Eye (tissue), 1 donor: Measurements from ENCODE around the gene HOXC5.

Experiments
- DNase-seq: peaks from one replicate; pipeline ENCODE4 v3.0.0-alpha.2; 2015

Gene HOXC5

GRCh38 chr12:54032627-54033100, at the start of gene HOXC5:
HOXC5 (plus strand) TSS chr12:54033050; CDS start chr12:54033123, 73 bp downstream.
- DNase-seq, result peak; percentile 92

DNA sequence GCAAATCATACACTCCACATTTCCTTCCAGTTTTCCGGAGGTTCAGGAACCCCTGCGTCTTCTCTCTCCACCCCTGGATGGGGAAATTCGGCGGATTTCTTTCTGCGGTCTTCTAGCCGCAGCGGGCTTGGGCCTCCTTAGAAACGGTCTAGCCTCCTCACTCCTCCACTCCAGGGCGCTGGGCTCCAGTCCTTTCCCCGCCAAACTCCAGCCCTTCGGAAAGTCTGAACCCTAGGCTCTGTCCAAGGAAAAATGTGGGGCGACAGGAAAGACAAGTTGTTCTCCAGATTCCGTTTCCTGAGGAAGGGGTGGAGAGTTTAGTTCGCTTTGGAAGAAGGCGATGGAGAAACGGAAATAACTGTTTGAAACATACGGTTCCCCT, 49.3 kb upstream of the HOXC5 start:
- peak; percentile 69 for DNase-seq

DNA sequence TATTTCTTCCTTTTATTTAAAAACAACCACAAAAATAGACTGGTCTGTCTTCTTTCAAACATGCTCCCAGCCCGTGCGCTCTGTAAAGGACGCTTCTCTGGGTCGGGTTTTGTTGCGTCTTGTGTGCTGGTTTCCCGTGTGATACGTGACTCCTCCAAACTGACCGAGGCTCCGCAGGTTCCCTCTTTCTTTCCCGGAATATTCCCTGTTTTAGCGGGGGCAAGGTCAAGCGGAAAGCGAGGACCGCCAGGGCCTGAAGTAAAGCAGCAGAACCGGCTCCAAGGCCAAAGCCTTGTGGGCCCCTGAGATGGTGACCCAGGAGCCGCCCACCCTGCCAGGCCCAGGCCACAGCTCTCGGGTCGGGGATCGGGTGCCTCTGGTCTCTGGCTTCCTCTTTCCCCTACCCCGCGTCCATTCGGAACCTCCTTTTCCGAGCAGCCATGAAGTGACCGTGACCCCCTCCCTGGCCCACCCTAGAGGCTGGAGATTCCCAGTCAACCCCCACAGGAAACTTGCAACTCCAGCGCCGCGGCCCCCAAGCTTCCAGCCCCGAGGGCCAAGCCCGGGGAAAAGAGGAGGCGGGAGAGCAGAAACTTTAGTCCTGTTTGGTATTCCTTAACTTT, 48.8 kb upstream of the HOXC5 start:
- DNase-seq, result no peak

DNA sequence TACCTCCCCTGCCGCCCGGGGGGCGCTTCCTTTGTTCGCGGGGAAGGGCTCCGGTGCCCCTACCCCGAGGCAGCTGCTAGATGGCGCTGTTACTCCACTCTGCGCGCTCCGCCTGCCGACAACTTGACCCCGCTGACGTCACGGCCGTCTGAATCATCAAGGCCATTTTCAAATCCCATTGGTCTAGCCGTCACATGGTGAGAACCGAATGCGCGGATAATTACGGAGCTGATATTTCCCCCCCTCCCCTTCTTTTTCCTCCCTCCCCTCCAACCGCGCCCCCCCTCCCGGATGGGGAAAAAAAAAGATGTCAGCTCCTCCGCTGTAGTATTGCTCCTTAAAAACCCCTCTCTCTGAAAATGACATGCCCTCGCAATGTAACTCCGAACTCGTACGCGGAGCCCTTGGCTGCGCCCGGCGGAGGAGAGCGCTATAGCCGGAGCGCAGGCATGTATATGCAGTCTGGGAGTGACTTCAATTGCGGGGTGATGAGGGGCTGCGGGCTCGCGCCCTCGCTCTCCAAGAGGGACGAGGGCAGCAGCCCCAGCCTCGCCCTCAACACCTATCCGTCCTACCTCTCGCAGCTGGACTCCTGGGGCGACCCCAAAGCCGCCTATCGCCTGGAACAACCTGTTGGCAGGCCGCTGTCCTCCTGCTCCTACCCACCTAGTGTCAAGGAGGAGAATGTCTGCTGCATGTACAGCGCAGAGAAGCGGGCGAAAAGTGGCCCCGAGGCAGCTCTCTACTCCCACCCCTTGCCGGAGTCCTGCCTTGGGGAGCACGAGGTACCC, 47.8 kb upstream of the HOXC5 start, which contains the start of gene HOXC10:
TSS of gene HOXC10 (plus strand) at position 246 of the 791 bp plus-strand sequence. CDS start at position 360, 114 bp downstream.
- DNase-seq, result peak; percentile 95

GRCh38 chr12:53985692-53985993, 47.2 kb upstream of the HOXC5 start:
- DNase-seq, result no peak

GRCh38 chr12:53985994-53986685, 46.7 kb upstream of the HOXC5 start:
- DNase-seq, result no peak

DNA sequence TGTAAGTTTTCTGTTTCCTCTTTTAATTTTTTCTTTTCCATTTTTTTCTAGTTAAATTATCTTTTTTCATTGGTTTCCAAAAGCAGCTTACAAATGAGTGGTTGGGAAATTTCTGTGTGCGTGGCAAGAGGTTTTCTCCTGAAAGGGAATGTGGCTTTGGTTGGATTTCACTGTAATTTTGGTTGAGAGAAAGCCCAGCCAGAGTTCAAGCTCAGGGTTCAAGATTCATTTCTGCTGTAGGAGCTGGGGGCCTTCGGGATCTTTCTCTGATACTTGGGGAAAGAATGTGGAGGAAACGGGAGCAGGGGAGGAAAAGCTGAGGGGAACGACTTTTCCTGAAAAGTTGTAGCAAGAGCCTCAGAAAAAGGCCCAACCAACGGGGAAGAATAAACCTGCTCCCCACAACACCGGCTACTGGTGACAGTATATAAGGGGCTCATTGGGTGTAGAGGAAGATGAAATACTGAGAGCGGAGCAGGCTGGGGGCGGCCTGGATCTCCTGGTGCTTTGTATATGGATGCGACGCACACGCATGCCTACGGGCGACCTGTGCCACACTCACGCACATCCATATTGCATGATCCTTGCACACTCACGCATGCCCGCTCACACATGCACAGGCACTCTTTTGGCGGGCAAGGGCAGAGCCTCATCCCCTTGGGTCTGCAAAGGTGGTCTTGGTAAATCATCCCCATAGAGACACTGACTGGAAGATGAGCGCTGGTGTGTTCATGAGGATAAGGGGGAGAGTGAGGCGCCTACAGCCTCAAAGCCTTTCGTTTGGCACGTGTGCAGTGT, 46.0 kb upstream of the HOXC5 start:
- DNase-seq, result no peak

- no peak for DNase-seq
Observed at GRCh38 chr12:53987787-53988230, 45.0 kb upstream of the HOXC5 start.

GRCh38 chr12:53988541-53989226, 44.2 kb upstream of the HOXC5 start:
- no peak for DNase-seq

DNA sequence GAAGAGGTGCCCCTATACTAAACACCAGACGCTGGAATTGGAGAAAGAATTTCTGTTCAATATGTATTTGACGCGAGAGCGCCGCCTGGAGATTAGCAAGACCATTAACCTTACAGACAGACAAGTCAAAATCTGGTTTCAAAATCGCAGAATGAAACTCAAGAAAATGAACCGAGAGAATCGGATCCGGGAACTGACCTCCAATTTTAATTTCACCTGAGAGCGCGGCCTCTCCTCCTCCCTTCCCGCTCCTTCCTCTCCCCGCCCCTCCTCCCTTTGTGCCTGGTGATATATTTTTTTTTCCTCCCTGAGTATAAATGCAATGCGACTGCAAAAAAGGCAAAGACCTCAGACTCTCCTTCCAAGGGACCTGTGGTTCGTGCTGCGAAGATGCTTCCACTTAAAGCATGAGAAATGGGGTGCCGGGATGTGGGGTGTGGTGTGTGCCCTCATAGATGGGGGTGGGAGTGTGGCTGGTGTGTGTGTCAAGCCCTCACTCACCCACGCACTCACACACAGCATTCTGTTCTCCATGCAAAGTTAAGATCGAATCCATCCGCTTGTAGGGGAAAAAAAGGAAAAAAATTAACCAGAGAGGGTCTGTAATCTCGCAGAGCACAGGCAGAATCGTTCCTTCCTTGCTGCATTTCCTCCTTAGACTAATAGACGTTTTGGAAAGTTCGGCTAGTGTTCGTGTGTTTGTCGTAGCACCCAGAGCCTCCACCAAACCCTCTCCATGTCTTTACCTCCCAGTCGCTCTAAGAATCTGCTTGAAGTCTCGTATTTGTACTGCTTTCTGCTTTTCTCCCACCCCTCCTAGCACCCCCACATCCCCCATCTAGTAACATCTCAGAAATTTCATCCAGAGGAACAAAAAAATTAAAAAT, 43.4 kb upstream of the HOXC5 start:
- no peak for DNase-seq

- DNase-seq, result no peak
Observed at GRCh38 chr12:53990311-53991076, 42.4 kb upstream of the HOXC5 start.

DNA sequence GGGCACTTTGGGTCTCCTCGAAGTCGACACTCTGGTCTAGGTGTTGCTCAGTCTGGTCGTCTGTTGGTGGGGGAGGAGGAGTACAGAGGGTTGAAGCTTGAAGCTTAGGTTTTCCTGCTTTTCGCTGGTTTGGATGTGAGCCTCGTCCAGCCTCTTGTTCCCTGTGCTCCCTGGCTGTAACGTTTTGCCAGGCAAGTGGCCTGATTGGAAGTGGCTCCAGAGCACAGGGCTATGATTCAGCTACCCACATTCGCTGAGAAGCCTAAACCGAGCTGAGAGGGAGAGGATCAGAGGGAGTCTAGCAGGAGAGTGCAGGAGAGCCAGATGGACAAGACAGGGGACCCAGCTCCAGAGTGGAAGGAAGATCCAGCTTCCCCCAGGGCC, 41.8 kb upstream of the HOXC5 start:
- no peak for DNase-seq

DNA sequence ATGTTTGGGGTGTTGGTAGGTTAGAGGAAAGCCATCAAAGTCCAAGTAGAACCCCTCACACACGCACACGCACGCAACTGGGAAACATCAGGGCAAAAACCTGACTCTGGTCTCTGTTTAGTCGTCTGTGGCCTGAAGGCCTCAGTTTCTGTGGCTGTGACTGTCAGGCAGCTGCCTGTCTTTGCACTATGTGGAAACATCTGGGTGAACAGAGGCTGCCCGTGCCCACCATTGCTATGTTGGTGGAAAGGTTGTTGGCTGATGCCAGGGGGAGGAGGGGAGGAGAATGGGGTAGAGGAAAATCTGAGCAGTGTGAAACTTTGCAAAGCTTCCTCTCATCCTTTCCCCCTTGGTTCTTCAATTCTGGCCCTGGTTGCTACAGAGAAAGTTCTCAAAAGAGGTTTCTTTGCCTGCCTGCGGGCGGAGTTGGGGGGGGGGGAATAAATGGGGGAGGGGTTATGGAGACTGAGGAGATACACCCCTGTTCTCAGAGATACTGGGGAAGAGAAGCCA, 40.4 kb upstream of the HOXC5 start:
- DNase-seq, result no peak

DNA sequence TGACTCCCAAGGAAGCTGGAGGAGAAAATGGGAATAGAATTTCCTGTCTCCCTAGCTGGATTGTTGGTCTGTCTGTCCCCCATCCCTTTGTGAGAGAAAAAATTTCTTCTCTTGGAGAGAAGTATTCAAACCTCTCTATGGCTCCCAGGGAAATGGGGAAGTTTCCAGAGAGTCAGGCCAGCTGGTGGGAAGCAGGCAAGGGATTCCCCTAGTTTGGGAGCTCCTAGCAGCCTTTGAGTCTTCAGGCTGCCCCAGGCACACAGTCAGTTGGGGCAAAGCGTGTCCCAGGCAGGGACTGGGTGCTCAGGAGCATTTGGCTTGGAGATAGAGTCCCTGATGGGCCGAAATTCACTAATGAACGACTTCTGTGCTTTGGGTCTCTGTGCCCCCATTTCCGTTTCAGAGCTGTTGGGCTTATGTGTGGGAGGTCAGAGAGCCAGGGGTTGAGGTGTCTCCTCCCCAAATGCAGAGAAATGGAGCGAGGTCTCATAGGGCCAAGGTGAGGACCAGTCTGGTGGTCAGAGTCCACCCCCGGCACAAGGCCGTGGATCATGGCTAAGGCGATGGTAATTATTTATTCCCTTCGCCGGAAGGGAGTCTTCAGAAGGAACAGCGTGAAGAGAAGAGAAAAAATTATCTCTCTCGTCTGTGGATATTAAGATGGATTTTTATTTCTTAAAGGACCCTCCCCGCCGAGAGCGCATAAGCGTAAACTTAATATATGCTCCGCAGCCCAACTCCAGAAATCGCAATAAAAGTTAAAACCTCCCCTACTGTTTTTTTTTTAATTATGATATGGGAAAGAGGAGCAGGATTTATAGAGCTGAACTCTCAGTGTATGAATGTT, 39.5 kb upstream of the HOXC5 start:
- no peak for DNase-seq

DNA sequence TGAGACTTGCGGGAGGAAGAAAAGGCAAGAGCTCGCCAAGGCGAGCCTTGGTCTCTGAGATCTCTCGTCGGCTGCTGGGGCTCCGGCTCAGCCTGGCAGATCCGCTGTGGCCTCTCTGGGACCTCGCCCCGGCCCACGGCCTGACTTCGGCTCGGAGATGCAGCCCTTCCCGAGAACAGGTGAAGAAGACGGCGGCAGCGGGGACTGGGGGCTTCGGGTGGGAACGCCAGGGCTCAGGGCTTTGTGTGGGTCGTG, 38.9 kb upstream of the HOXC5 start:
- DNase-seq, result no peak

DNA sequence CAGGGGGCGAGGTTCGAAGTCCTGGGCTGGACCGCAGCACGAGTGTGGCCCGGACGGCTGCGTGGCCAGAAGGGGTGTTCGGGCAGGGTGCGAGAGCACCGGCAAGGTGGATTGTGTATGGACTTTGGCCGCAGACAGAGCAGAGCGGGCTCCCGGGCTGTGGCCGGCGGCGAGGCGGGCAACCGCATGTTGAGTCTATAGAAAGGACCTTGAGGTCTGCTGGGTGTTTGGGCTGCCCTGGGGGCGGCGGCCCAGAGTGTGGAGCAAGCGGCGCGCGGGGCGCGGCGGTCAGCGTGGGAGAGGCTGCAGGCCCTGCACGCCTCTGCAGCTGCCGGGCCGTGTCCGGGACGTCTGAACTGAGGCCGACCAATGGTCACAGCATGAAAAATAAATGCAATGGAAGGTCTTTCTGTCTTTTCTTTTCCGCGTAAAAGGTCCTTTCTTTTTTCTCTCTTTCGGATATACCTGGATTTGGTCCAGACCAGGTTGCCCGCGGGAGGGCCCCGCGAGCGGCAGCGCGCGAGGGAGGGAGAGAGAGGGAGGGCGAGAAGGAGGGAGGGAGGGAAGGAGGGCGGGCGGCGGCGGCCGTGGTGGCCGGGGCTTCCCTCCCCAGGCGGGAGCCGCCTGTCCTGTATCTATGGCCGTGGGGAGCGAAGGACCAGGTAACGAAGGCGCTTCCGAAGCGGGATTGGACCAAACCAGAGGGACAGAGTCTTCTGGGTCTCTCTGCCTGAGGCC, 38.4 kb upstream of the HOXC5 start:
- DNase-seq, result no peak

DNA sequence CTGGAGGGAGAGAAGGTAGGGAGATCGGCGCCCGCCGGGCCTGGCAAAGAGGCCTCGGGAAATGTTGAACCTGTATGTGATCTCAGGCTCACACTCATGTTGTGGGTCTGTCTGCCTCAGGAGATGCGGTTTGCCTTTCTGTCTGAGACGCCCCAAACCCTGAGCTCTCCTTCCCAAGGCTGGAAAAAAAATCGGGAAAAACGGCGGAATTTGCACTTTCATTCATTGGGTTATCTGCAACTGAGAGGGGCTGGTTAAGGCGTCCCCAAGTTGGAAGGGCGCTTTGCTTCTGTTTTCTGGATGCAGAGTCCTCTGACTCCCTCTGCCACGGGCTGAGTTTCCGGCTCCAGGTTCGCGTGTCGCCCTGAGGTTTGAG, 37.9 kb upstream of the HOXC5 start:
- no peak for DNase-seq

GRCh38 chr12:53995378-53996239, 37.2 kb upstream of the HOXC5 start:
- DNase-seq, result no peak
